HepG2 (cell line): ENCODE measurements around the gene EFNA2.
A peak's percentile ranks its signal among the peaks of the same experiment; 100 is the strongest.

ENCODE experiments used
- CCAR2 ChIP-seq: fragments of 200-400 bp; formaldehyde crosslinking; optimal IDR thresholded peaks from 2 replicates; pipeline ENCODE3; 2018; ENCODE audit warnings: low read depth, mild to moderate bottlenecking, low read length, moderate library complexity
- EZH2 ChIP-seq: conservative IDR thresholded peaks from 2 replicates; pipeline ENCODE4 v1.6.1; 2012; ENCODE audit warnings: mild to moderate bottlenecking, low read depth, low read length, moderate library complexity
- NFIC ChIP-seq: IDR thresholded peaks from 2 replicates; pipeline ENCODE4 v1.6.1; 2012; ENCODE audit warnings: mild to moderate bottlenecking, low read length, inconsistent platforms
- TCF12 ChIP-seq, 2 experiments: fragments of 450-650 bp in 1 of 2; sonication (generic) in 1 of 2; formaldehyde crosslinking in 1 of 2; IDR thresholded peaks; 2 replicates each; pipeline versions ENCODE4 v1.6.1 to v1.8.0; 2017 to 2022; ENCODE audit warnings: antibody characterized with exemption in 1 of 2, mild to moderate bottlenecking in 1 of 2, missing genetic modification reagents in 1 of 2, moderate library complexity in 1 of 2
- ZNF224 ChIP-seq: sonication (generic); formaldehyde crosslinking; IDR thresholded peaks from 2 replicates; pipeline ENCODE4 v1.5.0; 2020; ENCODE audit warnings: mild to moderate bottlenecking, missing genetic modification reagents
- ZNF274 ChIP-seq: sonication (generic); formaldehyde crosslinking; IDR thresholded peaks from 2 replicates; pipeline ENCODE4 v1.5.1; 2020; ENCODE audit warnings: mild to moderate bottlenecking, missing genetic modification reagents
- ZNF670 ChIP-seq: sonication (generic); formaldehyde crosslinking; IDR thresholded peaks from 2 replicates; pipeline ENCODE4 v1.8.0; 2022; ENCODE audit warnings: mild to moderate bottlenecking, missing genetic modification reagents, borderline replicate concordance

- TF ChIP-seq ZNF224 (CRISPR knock-in tag) = no peak
- no peak for TF ChIP-seq EZH2
- TF ChIP-seq NFIC = no peak
- TF ChIP-seq TCF12 (IDR thresholded peaks at IDR 0.05) = no peak
- peak; percentile 62; the same call in 1 of the 2 replicates for TF ChIP-seq TCF12 (CRISPR knock-in tag; IDR thresholded peaks at IDR 0.05)
- no peak for TF ChIP-seq CCAR2
- TF ChIP-seq ZNF274 (CRISPR knock-in tag) = no peak
- TF ChIP-seq ZNF670 (CRISPR knock-in tag) = no peak
Measured at GRCh38 chr19:1266916-1267476, 18.7 kb upstream of the EFNA2 start.
